ENCODE data around the gene THOC7.

The THOC7 gene

GRCh38 chr3:63863150-63864007 is at the start of gene THOC7, which contains the start of gene ATXN7:
Gene THOC7 (minus strand): TSS chr3:63863805. CDS start chr3:63863790, 15 bp downstream.
Gene ATXN7 (plus strand): TSS chr3:63863867. CDS start chr3:63912599, 48,732 bp downstream.
- DNase-seq (ENCODE audit: low read depth in 2 of 2), result peak; percentile 53

- peak; percentile 32 to 40 for DNase-seq (ENCODE audit: low read depth in 2 of 2)
Observed at GRCh38 chr3:63912768-63913588, 49.4 kb upstream of the THOC7 start.

DNA sequence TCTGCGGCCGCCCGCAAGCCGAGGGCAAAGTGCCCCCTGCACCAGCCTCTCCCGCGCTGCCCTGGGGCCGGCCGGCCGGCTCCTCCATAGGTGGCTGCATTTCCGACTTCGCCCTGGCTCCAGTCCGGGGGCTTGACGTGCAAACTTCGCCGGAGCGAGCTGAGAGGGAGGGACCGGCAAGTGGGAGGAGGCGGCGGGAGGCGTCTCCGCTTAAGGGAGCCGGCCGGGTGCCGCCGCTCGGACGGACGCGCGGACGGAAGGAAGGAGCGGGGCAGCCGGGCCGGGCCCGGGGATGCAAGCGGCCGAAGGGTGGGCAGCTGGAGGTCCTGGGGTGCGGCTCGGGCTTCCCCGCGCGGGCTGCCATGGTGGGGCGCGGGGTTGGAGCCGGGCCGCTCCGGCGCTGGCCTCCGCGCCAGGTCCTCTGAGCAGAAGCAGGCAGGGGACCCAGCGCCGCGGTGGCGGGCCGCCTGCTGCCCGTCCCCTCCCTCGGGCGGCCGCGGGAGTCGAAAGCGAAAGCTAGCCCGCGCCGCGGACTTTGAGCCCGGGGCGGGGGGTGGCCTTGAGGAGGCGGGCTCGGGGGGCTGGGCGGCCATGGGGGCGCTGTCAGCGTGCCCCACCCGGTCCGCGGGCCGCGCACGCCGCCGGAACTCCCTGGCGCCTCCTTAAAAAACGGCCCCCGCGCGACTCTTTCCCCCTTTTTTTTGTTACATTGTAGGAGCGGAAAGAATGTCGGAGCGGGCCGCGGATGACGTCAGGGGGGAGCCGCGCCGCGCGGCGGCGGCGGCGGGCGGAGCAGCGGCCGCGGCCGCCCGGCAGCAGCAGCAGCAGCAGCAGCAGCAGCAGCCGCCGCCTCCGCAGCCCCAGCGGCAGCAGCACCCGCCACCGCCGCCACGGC is 48.5 kb upstream of the THOC7 start, which contains the start of gene SCAANT1:
SCAANT1 (minus strand) TSS at position 511 of the 895 bp plus-strand sequence.
- peak; percentile 66 to 71 for DNase-seq (ENCODE audit: low read depth in 2 of 2)

DNA sequence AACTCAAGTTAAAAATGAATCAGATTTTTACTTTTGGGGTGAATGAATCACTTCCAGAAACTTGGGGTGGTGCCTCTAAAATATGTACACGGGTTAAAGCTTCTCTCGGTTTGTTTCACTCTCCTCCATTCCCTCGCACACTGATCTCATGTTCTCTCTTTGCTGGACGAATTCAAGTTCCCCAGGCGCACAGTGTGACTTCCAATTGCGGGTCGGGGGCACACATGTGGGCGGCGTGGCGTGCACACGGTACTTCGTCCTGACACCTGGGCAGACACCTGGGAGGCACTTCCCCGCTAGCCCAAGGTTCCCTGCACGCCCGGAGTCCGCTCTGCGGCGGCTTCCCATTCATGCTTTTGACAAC is 47.9 kb upstream of the THOC7 start:
- no peak for DNase-seq (ENCODE audit: low read depth in 2 of 2)

GRCh38 chr3:63910891-63911290 is 47.3 kb upstream of the THOC7 start:
- no peak for DNase-seq (ENCODE audit: low read depth in 2 of 2)

- no peak for DNase-seq (ENCODE audit: low read depth in 2 of 2)
Observed at GRCh38 chr3:63910001-63910400, 46.4 kb upstream of the THOC7 start.

- DNase-seq (ENCODE audit: low read depth in 2 of 2), result no peak
Observed at GRCh38 chr3:63909431-63909830, 45.8 kb upstream of the THOC7 start.

DNA sequence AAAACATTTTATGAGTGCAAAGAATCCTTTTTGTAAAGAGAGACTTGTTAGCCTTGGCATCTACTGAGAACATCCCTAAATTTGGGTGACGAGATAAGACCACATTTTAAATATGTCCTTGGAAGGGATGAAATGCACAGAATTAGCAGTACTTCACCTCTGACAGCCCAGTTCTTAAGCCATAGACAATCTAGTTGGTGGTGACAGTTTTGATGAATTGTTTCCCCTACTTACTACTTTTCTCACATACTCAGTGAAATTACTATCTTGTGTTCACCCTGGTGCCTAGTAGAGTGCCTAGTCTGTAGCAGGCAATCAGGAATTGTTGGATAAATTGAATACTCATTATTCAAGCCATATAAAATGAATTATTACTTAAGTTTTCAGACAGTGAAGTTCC is 45.2 kb upstream of the THOC7 start:
- DNase-seq (ENCODE audit: low read depth in 2 of 2), result no peak

DNA sequence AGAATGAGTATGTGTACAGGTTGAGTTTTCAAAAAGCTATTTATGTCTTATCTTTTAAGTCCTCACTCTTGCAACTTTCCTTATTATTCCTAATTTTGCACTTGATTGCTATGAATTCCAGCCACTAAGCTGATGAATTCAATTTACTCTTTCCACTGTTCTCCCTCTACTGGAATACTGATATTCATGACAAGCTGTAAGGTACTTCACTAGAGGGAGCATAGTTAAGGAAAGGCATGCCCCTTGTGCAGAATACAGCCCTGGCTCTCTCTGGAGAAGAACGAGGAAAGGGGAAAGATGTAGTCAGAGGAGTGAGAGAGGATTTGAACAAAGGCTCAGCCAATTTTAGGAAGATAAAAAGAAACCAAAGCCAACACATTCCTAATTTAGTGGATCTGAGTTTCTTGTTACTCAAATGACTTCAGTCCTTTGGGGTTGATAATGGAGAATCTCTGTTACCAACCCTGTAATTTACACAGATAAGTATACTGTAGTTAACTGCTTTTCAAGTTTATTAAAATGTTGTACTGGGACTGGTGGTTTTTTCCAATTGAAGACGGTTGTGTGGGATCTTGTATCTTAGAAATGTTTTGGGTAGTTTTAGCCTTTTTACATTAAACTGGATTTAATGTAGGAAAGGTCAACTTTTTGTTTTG is 44.6 kb upstream of the THOC7 start:
- DNase-seq (ENCODE audit: low read depth in 2 of 2), result no peak

- DNase-seq (ENCODE audit: low read depth in 2 of 2), result no peak
Observed at GRCh38 chr3:63905731-63906620, 42.4 kb upstream of the THOC7 start.

GRCh38 chr3:63900459-63900858 is 36.9 kb upstream of the THOC7 start:
- no peak for DNase-seq (ENCODE audit: low read depth in 2 of 2)

DNA sequence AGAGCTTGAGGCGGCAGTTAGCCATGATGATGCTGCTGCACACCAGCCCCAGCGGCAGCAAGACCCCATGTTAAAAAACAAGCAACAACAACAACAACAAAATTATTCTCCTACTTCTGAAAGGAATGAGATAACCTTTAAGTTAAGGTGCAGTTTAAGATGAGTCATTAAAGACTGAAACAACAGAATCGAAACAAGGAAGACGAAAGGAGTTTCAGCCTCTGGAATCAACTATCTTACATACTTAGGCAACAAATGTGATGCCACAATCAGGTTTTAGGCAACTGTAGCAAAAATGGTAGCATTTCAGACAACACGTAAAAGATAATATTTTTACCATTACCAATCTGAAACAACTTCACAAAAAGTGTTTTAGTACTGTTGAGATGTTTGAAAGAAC is 36.4 kb upstream of the THOC7 start:
- no peak for DNase-seq (ENCODE audit: low read depth in 2 of 2)

GRCh38 chr3:63896332-63897030 is 32.9 kb upstream of the THOC7 start:
- no peak for DNase-seq (ENCODE audit: low read depth in 2 of 2)

GRCh38 chr3:63895422-63896189 is 32.0 kb upstream of the THOC7 start:
- no peak for DNase-seq (ENCODE audit: low read depth in 2 of 2)

- no peak for DNase-seq (ENCODE audit: low read depth in 2 of 2)
Observed at GRCh38 chr3:63892773-63893352, 29.3 kb upstream of the THOC7 start.

GRCh38 chr3:63891518-63891917 is 27.9 kb upstream of the THOC7 start:
- no peak for DNase-seq (ENCODE audit: low read depth in 2 of 2)

- DNase-seq (ENCODE audit: low read depth in 2 of 2), result no peak
Observed at GRCh38 chr3:63886858-63887257, 23.3 kb upstream of the THOC7 start.

DNA sequence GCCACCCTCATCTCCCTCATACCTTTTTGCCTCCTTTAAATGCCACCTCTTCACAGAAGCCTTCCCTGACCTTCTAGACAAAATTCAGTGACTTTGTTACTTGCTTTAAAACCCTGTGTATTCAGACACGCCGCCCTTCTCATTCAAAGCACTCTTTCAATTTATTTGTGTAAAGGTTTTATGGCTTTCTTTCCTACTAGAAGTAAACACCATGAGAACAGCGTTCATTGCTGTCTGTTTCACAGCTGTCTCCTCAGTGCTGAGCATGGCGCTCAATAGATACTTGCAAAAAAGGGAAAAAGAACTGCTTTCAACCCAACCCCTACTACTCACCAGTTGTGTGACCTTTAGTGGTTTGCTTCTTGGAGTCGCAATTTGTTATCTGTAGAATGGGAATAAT is 17.0 kb upstream of the THOC7 start:
- DNase-seq (ENCODE audit: low read depth in 2 of 2), result no peak

Data from stimulated activated CD4-positive, alpha-beta T cell treated with anti-CD3 and anti-CD28 coated beads, Interleukin-4, amount 100 ng/mL, for 48 hours (primary cell).